DMS79 (cell line): Measurements from ENCODE around the gene ITGB5.

Experiments used
- DNase-seq: peaks from one replicate; lab custom pipeline; 2025; lab: John Stamatoyannopoulos, UW

The ITGB5 gene

GRCh38 chr3:124893526-124893925 is 6.4 kb upstream of the ITGB5 start:
- no peak for DNase-seq

GRCh38 chr3:124890573-124891190 is 3.5 kb upstream of the ITGB5 start:
- no peak for DNase-seq

- DNase-seq: no peak
Measured at GRCh38 chr3:124888482-124889441, 1.6 kb upstream of the ITGB5 start.

GRCh38 chr3:124887932-124888298 is 750 bp upstream of the ITGB5 start:
- no peak for DNase-seq

GRCh38 chr3:124886168-124887056 is 753 bp downstream of the ITGB5 start:
- DNase-seq: no peak

GRCh38 chr3:124885466-124886167 is 1.5 kb downstream of the ITGB5 start:
- no peak for DNase-seq

GRCh38 chr3:124884474-124885101 is 2.6 kb downstream of the ITGB5 start:
- DNase-seq: no peak

GRCh38 chr3:124883766-124884473 is 3.2 kb downstream of the ITGB5 start:
- no peak for DNase-seq

GRCh38 chr3:124882816-124883747 is 4.1 kb downstream of the ITGB5 start:
- DNase-seq: no peak

GRCh38 chr3:124881976-124882697 is 5.0 kb downstream of the ITGB5 start:
- no peak for DNase-seq

- no peak for DNase-seq
Measured at GRCh38 chr3:124879337-124879680, 7.9 kb downstream of the ITGB5 start.

GRCh38 chr3:124878561-124879336 is 8.4 kb downstream of the ITGB5 start:
- no peak for DNase-seq

GRCh38 chr3:124877674-124878073 is 9.5 kb downstream of the ITGB5 start:
- no peak for DNase-seq

- no peak for DNase-seq
Measured at GRCh38 chr3:124876401-124876878, 10.7 kb downstream of the ITGB5 start.

- no peak for DNase-seq
Measured at GRCh38 chr3:124873226-124873625, 13.9 kb downstream of the ITGB5 start.

- no peak for DNase-seq
Measured at GRCh38 chr3:124867511-124867910, 19.7 kb downstream of the ITGB5 start.

GRCh38 chr3:124862006-124862405 is 25.2 kb downstream of the ITGB5 start:
- no peak for DNase-seq

- DNase-seq: no peak
Measured at GRCh38 chr3:124861041-124861440, 26.1 kb downstream of the ITGB5 start.
